Keratinocyte (primary cell): ENCODE results near the gene CCDC9. TPM values are rescaled to one million over a fixed set of nuclear protein-coding genes. Genes with fewer than 3 reads are reported as not detected.

ENCODE experiments used
- DNase-seq: peaks from one replicate; pipeline ENCODE4 v3.0.0-alpha.2; 2011; ENCODE audit warnings: low read depth, missing footprints, low spot score
- FAIRE-seq: peaks from 2 replicates; lab custom pipeline; 2011; peaks lifted over from hg19 to GRCh38; lab: Jason Lieb, UNC
- H2AFZ ChIP-seq: 2 replicates; pipeline ENCODE4 v1.6.0; 2012; ENCODE audit warnings: low read length, control low read depth, inconsistent platforms; ENCODE audit not compliant: control insufficient read depth
- H3K27ac ChIP-seq: 2 replicates; pipeline ENCODE4 v1.5.1; 2011; ENCODE audit warnings: low read length; ENCODE audit not compliant: control insufficient read depth, insufficient read depth
- H3K27me3 ChIP-seq: 3 replicates; pipeline ENCODE4 v1.6.0; 2011; ENCODE audit warnings: low read length; ENCODE audit not compliant: control insufficient read depth, insufficient read depth; ENCODE audit errors: extremely low read depth
- H3K36me3 ChIP-seq, 2 experiments: 2 replicates in 1 of 2; 3 replicates in 1 of 2; pipeline ENCODE4 v1.5.1; 2011; ENCODE audit warnings: low read length in 2 of 2, mild to moderate bottlenecking in 1 of 2; ENCODE audit not compliant: control insufficient read depth in 2 of 2, insufficient read depth in 2 of 2; ENCODE audit errors: extremely low read depth in 1 of 2
- H3K4me1 ChIP-seq: 3 replicates; pipeline ENCODE4 v1.5.1; 2011; ENCODE audit warnings: low read length; ENCODE audit not compliant: control insufficient read depth, insufficient read depth; ENCODE audit errors: extremely low read depth
- H3K4me2 ChIP-seq: 3 replicates; pipeline ENCODE4 v1.6.0; 2011; ENCODE audit warnings: low read depth, low read length; ENCODE audit not compliant: control insufficient read depth, insufficient read depth; ENCODE audit errors: extremely low read depth
- H3K4me3 ChIP-seq, 3 experiments: fragments of 200-600 bp in 1 of 3; sonication (generic) in 1 of 3; 2 replicates in 2 of 3; 3 replicates in 1 of 3; pipeline ENCODE4 v1.5.1; 2011 to 2016; ENCODE audit warnings: low read length in 3 of 3, mild to moderate bottlenecking in 3 of 3, control low read depth in 2 of 3, inconsistent platforms in 1 of 3, low read depth in 1 of 3, mixed read lengths in 1 of 3, mixed run types in 1 of 3, moderate library complexity in 1 of 3; ENCODE audit not compliant: control insufficient read depth in 2 of 3, insufficient read depth in 2 of 3; ENCODE audit errors: extremely low read depth in 1 of 3
- H3K79me2 ChIP-seq: 2 replicates; pipeline ENCODE4 v1.6.0; 2012; ENCODE audit warnings: low read length; ENCODE audit not compliant: control insufficient read depth, insufficient read depth
- H3K9ac ChIP-seq: 3 replicates; pipeline ENCODE4 v1.6.0; 2011; ENCODE audit warnings: low read length; ENCODE audit not compliant: control insufficient read depth, insufficient read depth; ENCODE audit errors: extremely low read depth
- H3K9me1 ChIP-seq: 3 replicates; pipeline ENCODE4 v1.6.0; 2011; ENCODE audit warnings: low read length; ENCODE audit not compliant: control insufficient read depth, insufficient read depth; ENCODE audit errors: extremely low read depth
- H3K9me3 ChIP-seq: 2 replicates; pipeline ENCODE4 v1.5.1; 2012; ENCODE audit warnings: low read depth, low read length; ENCODE audit not compliant: control insufficient read depth
- H4K20me1 ChIP-seq: 3 replicates; pipeline ENCODE4 v1.6.0; 2011; ENCODE audit warnings: low read length; ENCODE audit not compliant: control insufficient read depth, insufficient read depth; ENCODE audit errors: extremely low read depth
- EZH2 ChIP-seq: IDR thresholded peaks from one replicate; pipeline ENCODE4 v1.6.1; 2012; ENCODE audit warnings: inconsistent platforms, mild to moderate bottlenecking, low read length, moderate library complexity
- dilution Hi-C: fragments of 300-500 bp; cut with MboI; formaldehyde crosslinking; loops from one replicate; pipeline ENCODE4 v1.7.0; 2020; ENCODE audit warnings: low sequenced_read_pairs; ENCODE audit not compliant: extremely low pct_ligation_motif_present
- polyA plus RNA-seq, 5 experiments: library from polyadenylated mRNA; depleted of rRNA in 3 of 5; stranded (reverse) in 3 of 5; stranded (forward) in 1 of 5; unstranded in 1 of 5; fragments of >200 nt; gene quantifications; 1 replicate in 1 of 5; 2 replicates in 3 of 5; 3 replicates in 1 of 5; pipeline versions ENCODE4 v1.2.1 to v1.2.3, GENCODE V29; 2011 to 2012; ENCODE audit warnings: missing spikeins in 2 of 5, low read depth in 1 of 5, low replicate concordance in 1 of 5
- TF ChIP-seq, protein P1 (sequence below), 3 experiments: IDR thresholded peaks in 1 of 3; conservative IDR thresholded peaks in 1 of 3; optimal IDR thresholded peaks in 1 of 3; 2 replicates in 2 of 3; 3 replicates in 1 of 3; pipeline versions ENCODE3 to v1.5.1; 2011; ENCODE audit warnings: low read length in 3 of 3, mild to moderate bottlenecking in 3 of 3, moderate library complexity in 2 of 3, control low read depth in 1 of 3, inconsistent platforms in 1 of 3; ENCODE audit not compliant: insufficient read depth in 2 of 3; ENCODE audit errors: extremely low read depth in 1 of 3

The CCDC9 gene
- polyA plus RNA-seq, 1 donor (not counting 4 experiments of a cell fraction or from before 2014, with no cell fraction given), result 2.8 TPM

DNA sequence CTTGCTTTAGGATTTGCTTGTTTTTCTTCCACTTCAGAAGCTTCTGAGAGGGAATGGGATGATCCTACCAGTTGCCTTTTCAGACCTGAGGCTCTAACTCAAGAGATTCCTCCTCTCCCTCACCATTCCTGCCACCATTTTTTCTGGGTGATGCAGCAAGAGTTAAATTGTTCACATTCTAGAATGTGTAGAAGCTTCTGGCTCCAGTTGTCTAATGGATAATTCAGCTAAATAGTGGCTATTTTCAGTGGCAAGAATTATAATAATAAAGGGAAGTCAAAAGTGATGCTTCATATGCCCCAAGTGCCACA lies 46.2 kb upstream of the CCDC9 start:
- no peak overlapping the region for H3K4me2 ChIP-seq
- no peaks in the 10 kb centered on the region for H3K79me2 ChIP-seq
- no peak overlapping the region for H3K9ac ChIP-seq
- H2AFZ ChIP-seq, result no peak overlapping the region
- no peak overlapping the region for H3K4me3 ChIP-seq
- dilution Hi-C loops, result no loop called here
- H3K27me3 ChIP-seq, result no peaks in the 10 kb centered on the region
- TF ChIP-seq, protein P1, sequence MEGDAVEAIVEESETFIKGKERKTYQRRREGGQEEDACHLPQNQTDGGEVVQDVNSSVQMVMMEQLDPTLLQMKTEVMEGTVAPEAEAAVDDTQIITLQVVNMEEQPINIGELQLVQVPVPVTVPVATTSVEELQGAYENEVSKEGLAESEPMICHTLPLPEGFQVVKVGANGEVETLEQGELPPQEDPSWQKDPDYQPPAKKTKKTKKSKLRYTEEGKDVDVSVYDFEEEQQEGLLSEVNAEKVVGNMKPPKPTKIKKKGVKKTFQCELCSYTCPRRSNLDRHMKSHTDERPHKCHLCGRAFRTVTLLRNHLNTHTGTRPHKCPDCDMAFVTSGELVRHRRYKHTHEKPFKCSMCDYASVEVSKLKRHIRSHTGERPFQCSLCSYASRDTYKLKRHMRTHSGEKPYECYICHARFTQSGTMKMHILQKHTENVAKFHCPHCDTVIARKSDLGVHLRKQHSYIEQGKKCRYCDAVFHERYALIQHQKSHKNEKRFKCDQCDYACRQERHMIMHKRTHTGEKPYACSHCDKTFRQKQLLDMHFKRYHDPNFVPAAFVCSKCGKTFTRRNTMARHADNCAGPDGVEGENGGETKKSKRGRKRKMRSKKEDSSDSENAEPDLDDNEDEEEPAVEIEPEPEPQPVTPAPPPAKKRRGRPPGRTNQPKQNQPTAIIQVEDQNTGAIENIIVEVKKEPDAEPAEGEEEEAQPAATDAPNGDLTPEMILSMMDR (optimal IDR thresholded peaks at IDR 0.05 in 1 of 3, IDR thresholded peaks at IDR 0.05 in 1 of 3, conservative IDR thresholded peaks at IDR 0.05 in 1 of 3; ENCODE audit: extremely low read depth in 1 of 3, insufficient read depth in 2 of 3, low read length in 3 of 3), result no peak
- no peak for TF ChIP-seq EZH2
- H3K9me3 ChIP-seq, result no peaks in the 10 kb centered on the region
- H3K4me1 ChIP-seq, result peaks cover 3% of the 10 kb centered on the region
- H4K20me1 ChIP-seq, result no peaks in the 10 kb centered on the region
- no peaks in the 10 kb centered on the region for H3K9me1 ChIP-seq
- DNase-seq, result no peak
- H3K36me3 ChIP-seq, result peaks cover 10 to 34% of the 10 kb centered on the region in 2 experiments
- no peak for FAIRE-seq
- peak overlapping the region; percentile 65 for H3K27ac ChIP-seq

DNA sequence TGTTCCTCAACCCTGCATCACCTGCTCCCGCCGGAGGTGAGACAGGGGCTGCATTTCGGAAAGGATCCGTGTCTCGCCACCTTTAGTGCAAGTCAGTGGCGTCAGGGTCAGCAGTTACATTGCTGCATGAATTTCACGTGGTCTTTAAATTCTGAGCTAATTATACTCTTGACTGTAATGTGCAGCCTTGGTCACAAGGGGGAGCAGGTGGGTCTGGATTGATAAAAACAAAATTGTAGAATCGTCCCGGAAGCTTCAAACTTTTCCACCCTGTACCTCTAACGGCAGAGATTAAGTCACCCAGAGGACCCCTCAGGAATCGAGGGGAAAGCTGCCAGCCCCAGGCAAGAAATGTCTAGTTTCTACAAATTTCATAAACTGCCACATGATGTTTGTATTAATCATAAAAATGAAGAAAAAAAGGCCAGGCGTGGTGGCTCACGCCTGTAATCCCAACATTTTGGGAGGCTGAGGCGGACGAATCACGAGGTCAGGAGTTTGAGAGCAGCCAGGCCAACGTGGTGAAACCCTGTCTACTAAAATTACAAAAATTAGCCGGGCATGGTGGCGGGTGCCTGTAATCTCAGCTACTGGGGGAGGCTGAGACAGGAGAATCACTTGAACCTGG lies 45.5 kb upstream of the CCDC9 start:
- dilution Hi-C loops, result no loop called here
- FAIRE-seq, result peak; percentile 81
- Histone ChIP-seq H3K27ac (peak overlapping the region; percentile 65), H4K20me1 (no peaks in the 10 kb centered on the region), H3K27me3 (no peaks in the 10 kb centered on the region), H3K4me1 (peaks cover 3% of the 10 kb centered on the region), H3K4me2 (no peak overlapping the region), H2AFZ (no peak overlapping the region), H3K4me3 (no peak overlapping the region), H3K79me2 (no peaks in the 10 kb centered on the region), H3K36me3 (peaks cover 10 to 28% of the 10 kb centered on the region in 2 experiments), H3K9me1 (no peaks in the 10 kb centered on the region), H3K9ac (peak overlapping the region; percentile 8), H3K9me3 (no peaks in the 10 kb centered on the region)
- DNase-seq, result no peak
- TF ChIP-seq EZH2, result no peak
- TF ChIP-seq, protein P1 (optimal IDR thresholded peaks at IDR 0.05 in 1 of 3, IDR thresholded peaks at IDR 0.05 in 1 of 3, conservative IDR thresholded peaks at IDR 0.05 in 1 of 3; ENCODE audit: extremely low read depth in 1 of 3, insufficient read depth in 2 of 3, low read length in 3 of 3), result peak; percentile 64 to 89 (median 67)
